SH-SY5Y (cell line): Measurements from ENCODE around the gene RNF14.

Source experiments
- GATA2 ChIP-seq: IDR thresholded peaks from 2 replicates; pipeline ENCODE4 v1.6.1; 2011; ENCODE audit warnings: mild to moderate bottlenecking, low read depth, low read length
- GATA3 ChIP-seq: IDR thresholded peaks from 2 replicates; pipeline ENCODE4 v1.6.1; 2011; ENCODE audit warnings: low read depth, mild to moderate bottlenecking, low read length, moderate library complexity

DNA sequence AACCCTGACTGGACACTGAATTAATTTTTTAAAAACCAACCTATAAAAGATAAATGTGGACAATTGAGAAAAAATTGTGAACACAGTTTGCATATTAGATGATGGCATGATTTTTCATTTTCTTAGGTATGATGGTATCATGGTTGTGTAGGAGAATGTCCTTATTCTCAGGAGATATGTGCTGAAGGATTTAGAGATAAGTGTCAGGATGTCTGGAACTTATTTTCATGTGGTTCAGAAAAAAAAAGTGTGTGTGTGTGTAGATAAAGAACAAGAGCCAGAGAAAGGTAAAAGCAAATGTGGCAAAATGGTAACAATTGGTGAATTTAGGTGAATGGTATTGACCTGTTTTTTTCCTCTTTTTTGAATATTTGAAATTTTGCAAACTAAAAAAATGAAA, 39.9 kb downstream of the RNF14 start:
- TF ChIP-seq GATA3, result no peak
- TF ChIP-seq GATA2, result no peak
